HepG2 (cell line): Measurements from ENCODE around the gene EDAR. TPM values are rescaled to one million over a fixed set of nuclear protein-coding genes. Genes with fewer than 3 reads are reported as not detected.

ENCODE experiments used
- BCL3 ChIP-seq: sonication (generic); formaldehyde crosslinking; IDR thresholded peaks from 2 replicates; pipeline ENCODE4 v1.5.1; 2020; ENCODE audit warnings: mild to moderate bottlenecking, missing genetic modification reagents, moderate library complexity
- HNF4G ChIP-seq, 2 experiments: sonication (generic) in 1 of 2; formaldehyde crosslinking in 1 of 2; IDR thresholded peaks; 2 replicates each; pipeline versions ENCODE4 v1.4.0 to v1.6.1; 2011 to 2020; ENCODE audit warnings: borderline replicate concordance in 2 of 2, low read depth in 2 of 2, mild to moderate bottlenecking in 2 of 2, low read length in 1 of 2, missing genetic modification reagents in 1 of 2, moderate library complexity in 1 of 2
- IRF1 ChIP-seq: sonication (generic); formaldehyde crosslinking; IDR thresholded peaks from 2 replicates; pipeline ENCODE4 v1.4.0; 2020; ENCODE audit warnings: low read depth, mild to moderate bottlenecking, missing genetic modification reagents
- NR2C2 ChIP-seq: sonication (generic); formaldehyde crosslinking; IDR thresholded peaks from 2 replicates; pipeline ENCODE4 v1.4.0; 2020; ENCODE audit warnings: missing genetic modification reagents, mild to moderate bottlenecking, moderate library complexity, borderline replicate concordance
- NR2F6 ChIP-seq, 2 experiments: IDR thresholded peaks; 2 replicates each; pipeline ENCODE4 v1.6.1; 2016; ENCODE audit warnings: antibody characterized with exemption in 1 of 2, mild to moderate bottlenecking in 1 of 2
- NRL ChIP-seq: sonication (generic); formaldehyde crosslinking; IDR thresholded peaks from 2 replicates; pipeline ENCODE4 v1.5.0; 2020; ENCODE audit warnings: missing genetic modification reagents, mild to moderate bottlenecking, moderate library complexity, borderline replicate concordance
- SMC3 ChIP-seq: IDR thresholded peaks from 2 replicates; pipeline ENCODE4 v1.6.1; 2011; ENCODE audit warnings: low read length, improper control_type of control experiment
- ZFY ChIP-seq: sonication (generic); formaldehyde crosslinking; IDR thresholded peaks from 2 replicates; pipeline ENCODE4 v1.4.0; 2020; ENCODE audit warnings: missing genetic modification reagents
- ZNF281 ChIP-seq: sonication (generic); formaldehyde crosslinking; IDR thresholded peaks from 2 replicates; pipeline ENCODE4 v1.4.0; 2020; ENCODE audit warnings: missing genetic modification reagents, borderline replicate concordance
- ZNF329 ChIP-seq: sonication (generic); formaldehyde crosslinking; IDR thresholded peaks from 2 replicates; pipeline ENCODE4 v1.9.0; 2021; ENCODE audit warnings: low read depth, mild to moderate bottlenecking, missing genetic modification reagents
- ZNF382 ChIP-seq: sonication (generic); formaldehyde crosslinking; IDR thresholded peaks from 2 replicates; pipeline ENCODE4 v1.5.0; 2020; ENCODE audit warnings: missing genetic modification reagents, mild to moderate bottlenecking, borderline replicate concordance
- ZNF687 ChIP-seq: sonication (generic); formaldehyde crosslinking; IDR thresholded peaks from 2 replicates; pipeline ENCODE4 v1.5.1; 2020; ENCODE audit warnings: mild to moderate bottlenecking, missing genetic modification reagents, moderate library complexity
- ZNF891 ChIP-seq: sonication (generic); formaldehyde crosslinking; IDR thresholded peaks from 2 replicates; pipeline ENCODE4 v1.5.0; 2020; ENCODE audit warnings: mild to moderate bottlenecking, missing genetic modification reagents
- polyA plus RNA-seq, 8 experiments: library from polyadenylated mRNA; depleted of rRNA in 3 of 8; stranded (reverse) in 7 of 8; unstranded in 1 of 8; fragments of >200 nt; fragmentation: Illumina TruSeq in 4 of 8; extraction: Trizol in 4 of 8; gene quantifications; 2 replicates each; pipeline versions ENCODE4 v1.2.1 to v1.2.3, GENCODE V29; 2011 to 2016; ENCODE audit warnings: low read depth in 4 of 8, missing spikeins in 1 of 8, mixed read lengths in 1 of 8; ENCODE audit not compliant: insufficient read depth in 1 of 8
- total RNA-seq, 5 experiments: library from RNA; depleted of rRNA; stranded (reverse); fragments of >200 nt; fragmentation: Illumina TruSeq; extraction: Trizol; gene quantifications; 2 replicates each; pipeline ENCODE4 v1.2.3, GENCODE V29; 2016; ENCODE audit warnings: low read depth in 1 of 5

EDAR gene
- total and polyA plus RNA-seq, 2 of the 13 experiments (the other 11 are each of a cell fraction or from before 2014, with no cell fraction given), result not detected

- TF ChIP-seq ZNF281 (CRISPR knock-in tag), result peak; percentile 13; the same call in 1 of the 2 replicates
- TF ChIP-seq ZFY, result peak; percentile 56; the same call in 1 of the 2 replicates
- TF ChIP-seq HNF4G (IDR thresholded peaks at IDR 0.05; ENCODE audit: borderline replicate concordance, low read depth, low read length), result peak; percentile 61
- no peak for TF ChIP-seq HNF4G (CRISPR knock-in tag; IDR thresholded peaks at IDR 0.05; ENCODE audit: borderline replicate concordance, low read depth)
- TF ChIP-seq NR2F6 (IDR thresholded peaks at IDR 0.05), result no peak
- TF ChIP-seq NR2F6 (CRISPR knock-in tag; IDR thresholded peaks at IDR 0.05), result peak; percentile 54
- peak; percentile 79; the same call in 1 of the 2 replicates for TF ChIP-seq NRL
- peak; percentile 59 for TF ChIP-seq ZNF687
- no peak for TF ChIP-seq ZNF382
- TF ChIP-seq ZNF329 (CRISPR knock-in tag), result no peak
- 0 out of 2 replicates have a peak, but pooled peaks have one; percentile 32 for TF ChIP-seq NR2C2 (CRISPR knock-in tag)
- no peak for TF ChIP-seq IRF1
- peak; percentile 53 for TF ChIP-seq SMC3
- TF ChIP-seq ZNF891 (CRISPR knock-in tag), result 0 out of 2 replicates have a peak, but pooled peaks have one; percentile 27
- TF ChIP-seq BCL3 (CRISPR knock-in tag), result no peak
Observed at GRCh38 chr2:108944601-108945331, 44.3 kb downstream of the EDAR start (continued).
